ENCODE measurements around the gene CCDC14.

GRCh38 chr3:123926396-123926795 lies 34.6 kb downstream of the CCDC14 start:
- TF ChIP-seq CTCF (IDR thresholded peaks at IDR 0.05) = no peak
- no peak for TF ChIP-seq POLR2A (IDR thresholded peaks at IDR 0.05)

Measured in heart left ventricle (tissue), 13 donors.